GM18858 (cell line): Measurements from ENCODE around the gene ZNF813.
"Not testable (repeated sequence)": the region's sequence is repeated elsewhere in the genome, so short reads cannot be mapped to it uniquely, and the experiment has no call there.

Source experiments
- ATAC-seq: cut with Tn5 transposase; IDR thresholded peaks from one replicate; pipeline ENCODE4 v1.9.1; 2021; ENCODE audit not compliant: unreplicated experiment

Gene ZNF813

GRCh38 chr19:53467485-53468262 is at the start of gene ZNF813:
Gene ZNF813, plus strand, starts transcription at chr19:53467733. Its CDS starts 16,090 bp downstream, at chr19:53483823.
- no peak for ATAC-seq

- ATAC-seq = not testable (repeated sequence)
Measured at GRCh38 chr19:53420520-53421315, 46.8 kb upstream of the ZNF813 start.

DNA sequence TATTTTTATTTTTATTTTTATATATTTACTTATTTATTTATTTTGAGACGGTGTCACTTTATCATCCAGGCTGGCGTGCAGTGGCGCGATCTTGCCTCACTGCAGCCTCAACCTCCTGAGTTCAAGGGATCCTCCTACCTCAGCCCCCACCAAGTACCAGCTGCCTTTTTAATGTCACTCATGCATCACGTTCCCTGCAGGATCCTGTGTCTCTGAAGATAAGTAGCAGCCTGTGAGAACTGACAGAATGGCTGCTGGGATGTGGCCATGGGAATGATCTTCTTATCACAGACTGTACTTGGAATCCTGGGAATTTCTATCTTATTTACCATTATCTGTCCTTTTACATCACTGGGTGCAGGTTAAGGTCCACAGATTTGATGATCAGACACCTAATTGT is 45.0 kb upstream of the ZNF813 start:
- ATAC-seq = no peak

- ATAC-seq = not testable (repeated sequence)
Measured at GRCh38 chr19:53423074-53423473, 44.5 kb upstream of the ZNF813 start.

GRCh38 chr19:53423680-53424079 is 43.9 kb upstream of the ZNF813 start:
- ATAC-seq = not testable (repeated sequence)

DNA sequence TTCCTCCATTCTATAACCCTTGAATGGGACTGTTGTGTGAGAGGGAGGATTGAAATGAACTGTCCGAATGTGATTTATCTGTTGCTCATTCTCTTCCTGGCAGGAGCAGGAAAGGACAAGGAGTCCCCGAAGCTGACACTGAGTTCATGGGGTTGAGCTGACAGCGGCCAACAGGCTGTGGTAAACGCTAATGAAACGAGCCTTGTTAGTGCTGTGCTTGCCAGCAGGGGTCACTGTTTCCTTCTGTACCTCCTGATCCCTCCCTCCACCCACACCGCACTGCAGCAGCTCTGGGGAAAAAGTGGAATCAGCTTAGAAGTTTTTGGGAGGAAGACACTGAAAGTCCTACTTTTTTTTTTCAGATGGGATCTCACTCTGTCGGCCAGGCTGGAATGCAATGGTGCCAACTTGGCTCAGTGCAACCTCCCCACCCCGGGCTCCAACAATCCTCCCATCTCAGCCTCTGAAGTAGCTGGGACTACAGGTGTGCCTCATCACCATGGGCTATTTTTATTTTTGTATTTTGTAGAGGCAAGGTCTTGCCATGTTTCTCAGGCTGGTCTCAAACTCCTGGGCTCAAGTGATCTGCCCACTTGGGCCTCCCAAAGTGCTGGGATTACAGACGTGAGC is 42.5 kb upstream of the ZNF813 start:
- ATAC-seq = no peak

- peak; percentile 88 for ATAC-seq
Measured at GRCh38 chr19:53431399-53432087, 36.0 kb upstream of the ZNF813 start, which contains the start of gene ZNF761. Gene ZNF761, plus strand, starts transcription at chr19:53431984. Its CDS starts 15,285 bp downstream, at chr19:53447269.

DNA sequence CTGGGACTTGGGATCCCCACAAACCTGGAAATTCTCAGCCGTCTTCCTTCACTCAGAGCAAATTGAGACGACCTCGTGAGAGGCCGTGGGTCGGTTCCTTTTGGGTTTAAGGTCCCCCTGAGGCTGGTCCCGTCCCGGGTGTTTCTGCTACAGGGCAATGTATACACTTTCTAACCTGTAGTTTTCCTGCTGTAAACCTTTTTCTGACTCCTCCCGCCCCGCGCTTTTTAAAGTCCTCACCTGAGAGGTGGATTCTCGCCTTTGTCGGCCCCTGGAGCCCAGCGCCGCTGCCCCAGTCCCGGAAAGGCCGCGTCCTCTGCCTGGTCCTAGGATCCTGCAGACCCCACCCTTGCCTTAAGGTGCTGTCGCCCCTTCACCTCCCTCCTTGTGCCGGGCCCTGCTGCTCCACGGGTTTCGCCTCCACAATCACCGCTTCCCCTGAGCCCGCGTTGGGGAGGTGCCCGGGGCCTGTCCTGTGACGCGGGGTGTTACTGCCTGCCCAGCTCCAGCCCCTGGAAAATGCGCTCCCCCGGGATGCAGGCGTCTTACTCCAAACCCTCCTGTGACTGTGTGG is 35.4 kb upstream of the ZNF813 start:
- no peak for ATAC-seq

- ATAC-seq = not testable (repeated sequence)
Measured at GRCh38 chr19:53443809-53444208, 23.7 kb upstream of the ZNF813 start.

DNA sequence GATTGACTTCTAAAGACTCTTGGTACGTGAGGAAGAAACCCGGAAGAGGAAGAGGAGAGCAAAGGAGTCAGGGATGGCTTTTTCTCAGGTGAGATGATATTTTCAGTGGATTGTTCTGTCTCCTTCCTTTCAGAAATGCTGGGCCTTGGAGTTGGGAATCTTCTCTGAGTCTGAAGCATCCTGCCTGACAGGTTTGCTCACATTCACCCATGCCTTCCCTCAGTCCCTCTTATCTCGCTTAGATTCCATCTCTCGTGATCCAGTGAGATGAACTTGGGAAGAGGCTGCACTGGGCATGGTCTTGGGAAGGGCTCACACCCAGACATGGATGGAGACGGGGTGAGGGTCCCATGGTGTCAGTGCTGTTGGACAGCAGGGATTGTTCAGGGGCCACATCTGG is 20.3 kb upstream of the ZNF813 start:
- ATAC-seq = not testable (repeated sequence)

DNA sequence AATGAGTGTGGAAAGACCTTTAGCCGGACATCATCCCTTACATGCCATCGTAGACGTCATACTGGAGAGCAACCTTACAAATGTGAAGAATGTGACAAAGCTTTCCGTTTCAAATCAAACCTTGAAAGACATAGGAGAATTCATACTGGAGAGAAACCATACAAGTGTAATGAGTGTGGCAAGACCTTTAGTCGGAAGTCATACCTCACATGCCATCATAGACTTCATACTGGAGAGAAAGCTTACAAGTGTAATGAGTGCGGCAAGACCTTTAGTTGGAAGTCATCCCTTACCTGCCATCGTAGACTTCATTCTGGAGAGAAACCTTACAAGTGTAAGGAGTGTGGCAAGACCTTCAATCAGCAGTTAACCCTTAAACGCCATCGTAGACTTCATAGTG is 11.7 kb upstream of the ZNF813 start:
- no peak for ATAC-seq

- not testable (repeated sequence) for ATAC-seq
Measured at GRCh38 chr19:53460131-53460721, 7.3 kb upstream of the ZNF813 start.

DNA sequence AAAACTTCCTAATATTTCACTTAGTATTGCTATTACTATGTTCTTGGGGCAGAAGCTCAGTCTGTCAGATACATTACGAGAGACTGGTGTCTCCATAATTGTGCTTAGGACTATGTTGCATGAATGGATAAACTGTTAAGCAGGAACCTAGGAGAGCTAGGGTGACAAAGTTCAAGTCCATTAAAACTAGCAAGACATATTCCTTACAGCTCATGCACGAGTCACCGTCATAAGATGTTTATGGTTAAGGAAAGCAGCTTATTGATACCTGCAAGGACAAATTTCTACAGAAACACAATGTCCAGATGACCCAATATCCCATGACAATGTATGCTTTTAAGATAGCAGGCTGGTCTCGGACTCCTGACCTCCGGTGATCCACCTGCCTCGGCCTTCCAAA is 5.7 kb upstream of the ZNF813 start:
- no peak for ATAC-seq

DNA sequence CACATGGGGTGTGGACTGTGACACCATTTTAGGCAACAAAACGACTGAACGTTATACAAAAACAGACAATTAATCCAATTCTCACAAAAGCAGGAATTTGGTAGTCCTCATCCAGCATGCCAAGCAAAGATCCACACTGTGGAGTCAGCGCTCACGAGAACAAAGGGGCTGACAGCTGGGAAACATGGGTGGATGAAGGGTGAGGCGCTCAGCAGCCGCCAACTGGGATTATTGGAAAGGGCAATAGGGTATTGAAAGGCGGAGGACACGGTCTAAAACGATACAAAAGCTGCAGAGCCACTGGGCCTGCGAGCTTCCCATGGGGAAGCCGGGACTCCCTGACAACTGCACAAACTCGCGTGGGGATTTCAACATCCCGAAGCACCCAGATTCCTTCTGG is 4.7 kb upstream of the ZNF813 start:
- no peak for ATAC-seq

DNA sequence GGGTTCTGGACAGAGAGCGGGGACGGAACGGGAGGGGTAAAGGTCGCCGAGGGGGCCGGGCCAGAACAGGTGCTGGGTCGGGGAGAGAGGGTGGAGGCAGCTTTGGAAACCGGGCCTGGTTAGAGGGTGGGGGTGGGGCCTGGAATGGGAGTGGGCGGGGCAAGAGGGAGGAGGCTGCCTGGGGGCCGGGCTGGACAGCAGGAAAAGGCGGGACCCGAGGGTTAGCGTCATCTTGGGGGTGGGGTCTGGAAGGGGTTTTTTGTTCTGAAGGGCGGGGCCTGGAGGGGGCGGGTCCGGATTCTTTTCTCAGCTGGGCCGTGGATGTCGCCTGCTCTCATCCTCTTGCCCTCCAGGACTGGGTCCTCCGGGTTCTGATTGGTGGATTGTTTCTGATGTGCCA is 4.3 kb upstream of the ZNF813 start:
- ATAC-seq = no peak

GRCh38 chr19:53466726-53467484 is 628 bp upstream of the ZNF813 start:
- ATAC-seq = no peak

- ATAC-seq = not testable (repeated sequence)
Measured at GRCh38 chr19:53468628-53469027, 1.1 kb downstream of the ZNF813 start.

DNA sequence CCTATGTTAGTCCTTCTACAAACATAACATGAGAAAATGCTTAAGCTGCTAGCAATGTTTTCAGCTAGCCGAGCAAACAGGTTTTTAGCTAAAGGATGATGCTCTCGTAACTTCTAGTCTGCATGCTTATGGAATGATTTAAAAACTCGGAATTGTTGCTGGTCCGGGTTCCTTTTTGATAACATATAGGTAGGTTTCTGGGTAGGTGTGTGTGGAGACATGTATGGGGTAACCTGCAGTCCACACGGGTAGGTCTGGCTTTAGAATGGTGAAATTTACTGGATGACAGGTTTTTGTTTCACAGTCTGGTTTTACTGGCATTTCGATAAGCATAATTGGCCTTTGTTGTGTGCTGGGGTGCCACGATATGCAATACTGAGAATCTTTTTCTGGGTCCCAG is 4.4 kb downstream of the ZNF813 start:
- no peak for ATAC-seq

GRCh38 chr19:53474832-53475231 is 7.3 kb downstream of the ZNF813 start:
- not testable (repeated sequence) for ATAC-seq
